Right kidney (tissue), 1 donor: ENCODE data around the gene FGGY.

Source experiments
- DNase-seq: peaks from one replicate; pipeline ENCODE4 v3.0.0-alpha.2; 2016

The FGGY gene

GRCh38 chr1:59414406-59415133 is 117.7 kb downstream of the FGGY start:
- DNase-seq: no peak

- no peak for DNase-seq
These were observed 118.5 kb downstream of the FGGY start for GRCh38 chr1:59415286-59415850.

- no peak for DNase-seq
These were observed 119.0 kb downstream of the FGGY start for GRCh38 chr1:59415881-59416280.

GRCh38 chr1:59417406-59417805 is 120.5 kb downstream of the FGGY start:
- DNase-seq: no peak

GRCh38 chr1:59418363-59419144 is 121.7 kb downstream of the FGGY start:
- DNase-seq: no peak

- DNase-seq: no peak
These were observed 122.7 kb downstream of the FGGY start for GRCh38 chr1:59419361-59420140.

- no peak for DNase-seq
These were observed 124.5 kb downstream of the FGGY start for GRCh38 chr1:59421232-59421920.

- no peak for DNase-seq
These were observed 126.2 kb downstream of the FGGY start for GRCh38 chr1:59422921-59423575.

GRCh38 chr1:59427155-59427554 is 130.3 kb downstream of the FGGY start:
- DNase-seq: peak; percentile 20

GRCh38 chr1:59427784-59428183 is 130.9 kb downstream of the FGGY start:
- no peak for DNase-seq

- no peak for DNase-seq
These were observed 131.9 kb downstream of the FGGY start for GRCh38 chr1:59428828-59429227.

- DNase-seq: peak; percentile 15
These were observed 132.8 kb downstream of the FGGY start for GRCh38 chr1:59429656-59430055.

GRCh38 chr1:59431566-59432294 is 134.8 kb downstream of the FGGY start:
- DNase-seq: peak; percentile 10

GRCh38 chr1:59432531-59433439 is 135.9 kb downstream of the FGGY start:
- peak; percentile 18 for DNase-seq

GRCh38 chr1:59433440-59433813 is 136.5 kb downstream of the FGGY start:
- DNase-seq: no peak

GRCh38 chr1:59434336-59434735 is 137.4 kb downstream of the FGGY start:
- DNase-seq: no peak

- no peak for DNase-seq
These were observed 139.7 kb downstream of the FGGY start for GRCh38 chr1:59436637-59437036.

GRCh38 chr1:59438058-59438560 is 141.2 kb downstream of the FGGY start:
- DNase-seq: no peak

GRCh38 chr1:59442492-59442891 is 145.6 kb downstream of the FGGY start:
- DNase-seq: no peak

- DNase-seq: no peak
These were observed 146.4 kb downstream of the FGGY start for GRCh38 chr1:59443310-59443709.
